ENCODE data around the gene IGF1R. TPM values are rescaled to one million over a fixed set of nuclear protein-coding genes. Genes with fewer than 3 reads are reported as not detected.

IGF1R gene
- total RNA-seq, 3 donors from 2014 or later, result 34.7 to 65.2 (median 47.7) TPM

DNA sequence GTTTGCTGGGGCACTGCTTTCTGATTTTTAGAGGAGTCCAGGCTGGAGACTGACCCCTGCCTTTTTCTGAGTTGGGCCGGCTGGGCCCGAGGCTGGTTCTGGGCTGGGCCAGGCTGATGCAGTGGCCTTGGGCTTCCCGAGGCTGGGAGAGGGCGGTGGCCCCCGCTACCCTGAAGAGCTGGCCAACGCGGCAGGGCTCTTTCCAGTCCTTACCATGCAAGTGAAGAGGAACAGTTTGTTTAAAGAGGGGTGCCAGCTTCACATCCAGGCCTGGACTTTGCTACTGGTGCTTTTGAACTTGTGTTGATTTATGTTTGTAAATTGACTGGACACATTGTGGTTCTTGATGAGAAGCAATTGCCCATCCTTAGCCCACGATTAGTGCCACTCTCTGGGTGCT is 15.3 kb downstream of the IGF1R start:
- DNase-seq, result no peak
- TF ChIP-seq, protein P1, sequence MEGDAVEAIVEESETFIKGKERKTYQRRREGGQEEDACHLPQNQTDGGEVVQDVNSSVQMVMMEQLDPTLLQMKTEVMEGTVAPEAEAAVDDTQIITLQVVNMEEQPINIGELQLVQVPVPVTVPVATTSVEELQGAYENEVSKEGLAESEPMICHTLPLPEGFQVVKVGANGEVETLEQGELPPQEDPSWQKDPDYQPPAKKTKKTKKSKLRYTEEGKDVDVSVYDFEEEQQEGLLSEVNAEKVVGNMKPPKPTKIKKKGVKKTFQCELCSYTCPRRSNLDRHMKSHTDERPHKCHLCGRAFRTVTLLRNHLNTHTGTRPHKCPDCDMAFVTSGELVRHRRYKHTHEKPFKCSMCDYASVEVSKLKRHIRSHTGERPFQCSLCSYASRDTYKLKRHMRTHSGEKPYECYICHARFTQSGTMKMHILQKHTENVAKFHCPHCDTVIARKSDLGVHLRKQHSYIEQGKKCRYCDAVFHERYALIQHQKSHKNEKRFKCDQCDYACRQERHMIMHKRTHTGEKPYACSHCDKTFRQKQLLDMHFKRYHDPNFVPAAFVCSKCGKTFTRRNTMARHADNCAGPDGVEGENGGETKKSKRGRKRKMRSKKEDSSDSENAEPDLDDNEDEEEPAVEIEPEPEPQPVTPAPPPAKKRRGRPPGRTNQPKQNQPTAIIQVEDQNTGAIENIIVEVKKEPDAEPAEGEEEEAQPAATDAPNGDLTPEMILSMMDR (IDR thresholded peaks at IDR 0.05), result no peak
- intact Hi-C loops (cut with DNase I, micrococcal nuclease), result no loop called here
- no peaks in the 10 kb centered on the region for H3K9me3 ChIP-seq
- H3K4me3 ChIP-seq, result no peak overlapping the region
- no peaks in the 10 kb centered on the region for H3K4me1 ChIP-seq (ENCODE audit: low read depth)
- no peaks in the 10 kb centered on the region for H3K36me3 ChIP-seq (ENCODE audit: low read depth)
- no peak for ATAC-seq

DNA sequence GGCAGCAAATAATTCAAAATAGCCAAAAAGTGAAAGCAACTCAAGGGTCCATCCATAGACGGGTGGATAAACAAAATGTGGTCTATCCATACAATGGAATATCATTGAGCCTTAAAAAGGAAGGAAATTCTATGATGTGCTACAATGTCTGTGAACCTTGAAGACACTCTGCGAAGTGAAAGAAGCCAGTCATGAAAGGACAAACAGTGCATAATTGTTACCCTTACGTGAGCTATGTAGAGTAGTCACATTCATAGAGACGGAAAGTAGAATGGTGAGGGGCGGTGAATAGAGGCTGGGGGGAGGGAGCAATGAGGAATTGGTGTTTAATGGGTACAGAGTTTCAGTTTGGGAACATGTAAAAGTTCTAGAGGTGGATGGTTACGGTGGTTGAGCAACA is 18.1 kb downstream of the IGF1R start:
- no peaks in the 10 kb centered on the region for H3K4me1 ChIP-seq (ENCODE audit: low read depth)
- H3K9me3 ChIP-seq, result no peaks in the 10 kb centered on the region
- intact Hi-C loops (cut with DNase I, micrococcal nuclease), result no loop called here
- H3K4me3 ChIP-seq, result no peak overlapping the region
- DNase-seq (no peak), ATAC-seq (no peak)
- TF ChIP-seq, protein P1 (IDR thresholded peaks at IDR 0.05), result no peak
- H3K36me3 ChIP-seq (ENCODE audit: low read depth), result no peaks in the 10 kb centered on the region

DNA sequence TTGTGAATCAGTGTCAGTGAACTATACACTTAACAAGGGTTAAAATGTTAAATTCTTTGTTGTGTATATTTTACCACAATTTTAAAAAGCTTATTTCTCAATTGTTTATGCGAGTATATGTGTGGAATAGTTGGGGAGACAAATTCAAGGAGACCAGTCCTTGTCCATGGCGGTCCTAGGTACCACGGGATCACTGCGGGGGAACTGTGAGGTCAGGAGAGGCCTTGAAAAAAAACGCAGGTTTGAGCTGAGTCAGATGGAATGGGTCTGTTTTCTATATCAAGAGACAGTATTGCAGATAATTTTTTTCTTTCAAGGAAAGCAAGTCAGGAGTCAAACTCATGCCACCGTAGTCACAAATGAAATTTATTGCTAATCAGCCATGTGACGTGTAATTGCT is 18.5 kb downstream of the IGF1R start:
- H3K36me3 ChIP-seq (ENCODE audit: low read depth), result no peaks in the 10 kb centered on the region
- TF ChIP-seq, protein P1 (IDR thresholded peaks at IDR 0.05), result no peak

DNA sequence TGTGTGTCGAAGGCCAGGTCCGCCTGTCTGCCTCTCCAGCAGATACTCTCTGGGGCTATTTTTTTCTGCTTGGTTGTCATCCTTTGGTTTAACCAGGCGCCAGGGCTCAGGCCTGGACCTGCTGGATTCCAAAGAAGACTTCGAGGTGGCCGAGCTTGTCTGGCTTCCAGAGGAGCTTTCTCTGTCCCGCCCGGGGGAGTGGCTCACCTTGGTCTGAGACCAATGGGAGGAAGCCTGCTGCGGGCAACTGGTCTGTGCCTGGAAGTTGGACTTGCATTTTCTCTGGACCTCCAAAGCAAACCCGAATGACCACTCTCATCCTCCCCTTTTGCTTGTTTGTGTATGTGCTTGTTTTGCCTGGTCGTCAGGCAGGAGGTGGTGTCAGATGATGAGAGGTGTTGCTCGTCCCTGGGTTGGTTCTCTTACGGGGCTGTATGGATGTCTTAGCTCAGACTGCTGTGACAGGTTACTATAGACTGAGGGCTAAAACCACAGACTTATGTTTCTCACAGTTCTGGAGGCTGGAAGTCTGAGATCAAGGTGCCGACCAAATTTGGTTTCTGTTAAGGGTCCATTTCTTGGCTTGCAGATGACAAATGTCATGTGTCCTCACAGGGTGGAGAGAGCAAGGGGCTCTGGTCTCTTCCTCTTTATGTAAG is 19.3 kb downstream of the IGF1R start:
- intact Hi-C loops (cut with DNase I, micrococcal nuclease), result no loop called here
- Histone ChIP-seq H3K4me3 (no peak overlapping the region), H3K36me3 (ENCODE audit: low read depth) (no peaks in the 10 kb centered on the region), H3K4me1 (ENCODE audit: low read depth) (no peaks in the 10 kb centered on the region), H3K9me3 (no peaks in the 10 kb centered on the region)
- DNase-seq (no peak), ATAC-seq (no peak)
- TF ChIP-seq, protein P1 (IDR thresholded peaks at IDR 0.05), result no peak

More for the DNA sequence above, 18.5 kb downstream of the IGF1R start:
- intact Hi-C loops (cut with DNase I, micrococcal nuclease), result no loop called here
- Histone ChIP-seq H3K4me1 (ENCODE audit: low read depth) (no peaks in the 10 kb centered on the region), H3K4me3 (no peak overlapping the region), H3K9me3 (no peaks in the 10 kb centered on the region)
- DNase-seq (no peak), ATAC-seq (no peak)

DNA sequence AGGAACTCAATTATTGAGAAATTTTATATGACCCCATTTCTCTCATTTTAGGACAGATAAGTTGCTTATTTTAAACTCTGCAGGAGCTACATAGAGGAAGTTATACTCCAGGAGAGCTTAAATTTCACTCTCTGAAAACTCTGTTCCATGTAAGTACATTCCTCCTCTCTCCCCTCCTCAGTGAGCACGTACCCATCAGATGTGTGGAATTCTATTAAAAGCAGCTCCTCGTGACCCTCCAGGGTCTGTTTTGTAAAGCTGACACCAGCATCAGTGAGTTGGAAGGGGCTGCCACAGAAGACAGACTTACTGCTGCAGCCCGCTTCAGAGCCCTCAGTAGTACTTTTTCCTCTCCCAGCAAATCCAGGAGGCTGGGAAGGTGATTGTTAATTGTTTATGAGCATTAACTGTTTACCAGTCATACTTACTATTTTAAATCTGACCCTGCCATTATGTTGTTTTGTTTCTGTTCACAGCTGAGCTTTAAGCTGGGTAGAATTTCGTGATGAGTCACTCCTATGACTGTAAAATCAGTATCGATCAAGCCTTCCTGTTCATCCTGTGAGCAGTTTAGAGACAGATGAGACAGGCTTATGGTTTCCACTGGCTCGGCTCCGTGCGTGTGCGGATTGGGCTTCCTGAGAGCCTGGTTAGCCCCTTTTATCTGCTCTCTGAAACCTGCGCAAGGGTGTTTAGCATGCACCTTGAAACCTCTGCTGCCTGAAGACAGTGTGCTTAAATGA is 20.4 kb downstream of the IGF1R start:
- no peak for ATAC-seq
- no peak for DNase-seq
- Histone ChIP-seq H3K9me3 (no peaks in the 10 kb centered on the region), H3K36me3 (ENCODE audit: low read depth) (no peaks in the 10 kb centered on the region), H3K4me3 (no peak overlapping the region), H3K4me1 (ENCODE audit: low read depth) (no peaks in the 10 kb centered on the region)
- intact Hi-C loops (cut with DNase I, micrococcal nuclease), result no loop called here
- TF ChIP-seq, protein P1 (IDR thresholded peaks at IDR 0.05), result no peak
